HL-60 (cell line): Measurements from ENCODE around the gene ACER1.

Experiments used
- DNase-seq, 2 experiments: peaks; one replicate each; pipeline ENCODE4 v3.0.0-alpha.2; 2010 to 2020; ENCODE audit warnings: low read depth in 1 of 2, low spot score in 1 of 2
- H3K27ac ChIP-seq: fragments of 250-450 bp; sonication (Bioruptor Pico); replicated peaks from 2 replicates; pipeline ENCODE4 v1.5.1; 2020; ENCODE audit warnings: mild to moderate bottlenecking, moderate library complexity
- H3K27me3 ChIP-seq: fragments of 250-450 bp; sonication (Bioruptor Pico); 2 replicates; pipeline ENCODE4 v1.5.1; 2021; ENCODE audit warnings: mild to moderate bottlenecking, moderate library complexity; ENCODE audit not compliant: insufficient read depth, poor library complexity, severe bottlenecking
- H3K4me3 ChIP-seq: replicated peaks from 2 replicates; pipeline ENCODE4 v1.5.1; 2011; ENCODE audit warnings: mild to moderate bottlenecking, control low read depth, low read length; ENCODE audit not compliant: insufficient read depth
- CTCF ChIP-seq: IDR thresholded peaks from one replicate; pipeline ENCODE4 v1.5.1; 2011; ENCODE audit warnings: low read length, control low read depth, inconsistent platforms; ENCODE audit not compliant: insufficient read depth
- GABPA ChIP-seq: IDR thresholded peaks from 2 replicates; pipeline ENCODE4 v1.6.1; 2012; ENCODE audit warnings: low read depth
- POLR2AphosphoS5 ChIP-seq: IDR thresholded peaks from 2 replicates; pipeline ENCODE4 v1.6.1; 2012; ENCODE audit warnings: low read depth
- SPI1 ChIP-seq: IDR thresholded peaks from 2 replicates; pipeline ENCODE4 v1.6.1; 2012; ENCODE audit warnings: low read depth, mild to moderate bottlenecking, borderline replicate concordance
- TF ChIP-seq, protein P1 (sequence below): IDR thresholded peaks from 2 replicates; pipeline ENCODE4 v1.6.1; 2012; ENCODE audit warnings: low read depth; ENCODE audit not compliant: insufficient replicate concordance

ACER1 gene

DNA sequence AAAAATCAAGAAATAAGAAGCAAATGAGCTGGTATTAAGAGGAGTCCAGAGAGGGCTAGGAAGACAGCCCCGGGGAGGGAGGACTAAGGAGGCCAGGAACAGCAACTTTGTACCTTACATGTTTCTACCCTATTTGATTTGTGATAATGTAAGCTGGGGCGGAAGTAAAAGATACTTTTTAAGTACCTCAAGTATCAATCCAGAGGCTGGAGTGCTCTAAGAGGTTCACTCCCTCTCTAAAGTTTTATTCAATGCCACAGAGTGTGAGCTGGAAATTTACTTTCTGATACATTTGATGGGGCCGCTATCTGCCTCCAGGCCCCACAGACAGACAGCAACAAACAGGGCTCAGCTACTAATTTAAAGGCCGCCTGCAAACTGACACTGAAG, 65.0 kb downstream of the ACER1 start:
- DNase-seq = no peak
- no peaks in the 10 kb centered on the region for H3K27me3 ChIP-seq
- no peak overlapping the region for H3K27ac ChIP-seq
- H3K4me3 ChIP-seq = no peak overlapping the region
- TF ChIP-seq, protein P1, sequence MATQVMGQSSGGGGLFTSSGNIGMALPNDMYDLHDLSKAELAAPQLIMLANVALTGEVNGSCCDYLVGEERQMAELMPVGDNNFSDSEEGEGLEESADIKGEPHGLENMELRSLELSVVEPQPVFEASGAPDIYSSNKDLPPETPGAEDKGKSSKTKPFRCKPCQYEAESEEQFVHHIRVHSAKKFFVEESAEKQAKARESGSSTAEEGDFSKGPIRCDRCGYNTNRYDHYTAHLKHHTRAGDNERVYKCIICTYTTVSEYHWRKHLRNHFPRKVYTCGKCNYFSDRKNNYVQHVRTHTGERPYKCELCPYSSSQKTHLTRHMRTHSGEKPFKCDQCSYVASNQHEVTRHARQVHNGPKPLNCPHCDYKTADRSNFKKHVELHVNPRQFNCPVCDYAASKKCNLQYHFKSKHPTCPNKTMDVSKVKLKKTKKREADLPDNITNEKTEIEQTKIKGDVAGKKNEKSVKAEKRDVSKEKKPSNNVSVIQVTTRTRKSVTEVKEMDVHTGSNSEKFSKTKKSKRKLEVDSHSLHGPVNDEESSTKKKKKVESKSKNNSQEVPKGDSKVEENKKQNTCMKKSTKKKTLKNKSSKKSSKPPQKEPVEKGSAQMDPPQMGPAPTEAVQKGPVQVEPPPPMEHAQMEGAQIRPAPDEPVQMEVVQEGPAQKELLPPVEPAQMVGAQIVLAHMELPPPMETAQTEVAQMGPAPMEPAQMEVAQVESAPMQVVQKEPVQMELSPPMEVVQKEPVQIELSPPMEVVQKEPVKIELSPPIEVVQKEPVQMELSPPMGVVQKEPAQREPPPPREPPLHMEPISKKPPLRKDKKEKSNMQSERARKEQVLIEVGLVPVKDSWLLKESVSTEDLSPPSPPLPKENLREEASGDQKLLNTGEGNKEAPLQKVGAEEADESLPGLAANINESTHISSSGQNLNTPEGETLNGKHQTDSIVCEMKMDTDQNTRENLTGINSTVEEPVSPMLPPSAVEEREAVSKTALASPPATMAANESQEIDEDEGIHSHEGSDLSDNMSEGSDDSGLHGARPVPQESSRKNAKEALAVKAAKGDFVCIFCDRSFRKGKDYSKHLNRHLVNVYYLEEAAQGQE = no peak
- TF ChIP-seq SPI1 (no peak), POLR2AphosphoS5 (no peak), GABPA (no peak), CTCF (no peak)

DNA sequence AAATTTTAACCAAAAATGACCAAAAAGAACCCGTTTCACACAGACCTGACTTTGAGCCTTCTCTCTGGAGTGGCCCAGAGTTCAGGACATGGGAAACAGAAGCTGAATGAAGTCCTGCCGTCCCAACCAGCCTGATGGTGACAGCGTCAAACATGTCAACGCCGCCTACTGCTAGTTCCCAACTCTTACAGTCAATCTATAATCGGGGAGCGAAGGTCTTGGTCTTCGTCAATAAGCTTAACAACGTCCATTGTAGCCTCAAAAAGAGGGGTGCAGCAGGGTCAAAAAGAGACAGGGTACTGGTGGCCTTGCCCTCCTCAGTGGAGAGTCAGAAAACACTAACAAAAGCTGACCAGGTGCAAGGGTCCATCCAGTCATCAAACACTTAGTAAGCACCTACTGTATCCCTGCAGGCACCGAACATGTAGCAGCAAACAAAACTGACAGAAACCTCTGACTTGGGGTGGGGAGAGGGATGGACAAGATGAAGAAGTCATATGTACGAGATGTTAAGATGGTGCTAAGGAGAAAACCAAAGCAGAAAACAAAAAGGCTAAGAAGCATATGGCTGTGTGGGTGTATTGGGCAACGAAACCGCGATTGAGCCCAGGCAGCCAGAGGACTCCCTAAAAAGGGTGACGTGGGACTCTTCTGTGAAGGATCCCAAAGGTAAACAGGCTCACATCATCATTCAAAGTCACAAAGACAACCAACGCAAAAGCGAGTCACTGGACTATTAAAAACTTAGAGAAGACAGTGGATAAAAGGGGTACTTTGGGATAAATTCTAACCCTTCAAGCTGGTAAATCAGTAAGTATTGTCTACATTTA, 65.6 kb downstream of the ACER1 start:
- Histone ChIP-seq H3K27me3 (no peaks in the 10 kb centered on the region), H3K4me3 (no peak overlapping the region), H3K27ac (no peak overlapping the region)
- TF ChIP-seq CTCF (no peak), POLR2AphosphoS5 (no peak), GABPA (no peak), SPI1 (no peak)
- TF ChIP-seq, protein P1 = no peak
- DNase-seq = no peak

DNA sequence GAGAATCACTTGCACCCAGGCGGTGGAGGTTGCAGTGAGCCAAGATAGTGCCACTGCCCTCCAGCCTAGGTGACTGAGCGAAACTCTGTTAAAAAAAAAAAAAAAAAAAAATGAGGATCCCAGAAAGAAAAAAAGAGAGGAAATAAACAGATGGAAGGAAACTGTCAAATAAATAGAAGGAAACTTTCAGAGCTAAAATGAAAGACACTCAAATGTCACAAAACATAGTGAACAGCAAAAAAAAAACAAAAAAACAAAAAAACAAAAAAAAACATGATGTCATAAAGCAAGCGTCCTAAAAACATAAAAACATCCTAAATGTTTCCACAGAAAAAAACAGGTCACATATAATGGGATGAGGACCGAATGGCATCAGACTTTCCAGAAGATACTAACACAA, 68.6 kb downstream of the ACER1 start:
- Histone ChIP-seq H3K27ac (no peak overlapping the region), H3K4me3 (no peak overlapping the region), H3K27me3 (no peaks in the 10 kb centered on the region)
- DNase-seq = no peak
- TF ChIP-seq SPI1 = no peak
- TF ChIP-seq GABPA = no peak
- TF ChIP-seq, protein P1 = no peak
- TF ChIP-seq POLR2AphosphoS5 = no peak
